HepG2 (cell line): ENCODE measurements around the gene AKAP6. TPM values are rescaled to one million over a fixed set of nuclear protein-coding genes. Genes with fewer than 3 reads are reported as not detected.
A peak's percentile ranks its signal among the peaks of the same experiment; 100 is the strongest.

ENCODE experiments used
- ATAC-seq: fragments of 200-7000 bp; cut with Tn5 transposase; 3 replicates; pipeline ENCODE4 v1.9.1; 2020; ENCODE audit warnings: mild to moderate bottlenecking, moderate library complexity
- BruUV-seq: library from RNA; stranded (reverse); fragments of 400-500 nt; replicated peaks from 2 replicates; lab custom pipeline; 2021; lab: Mats Ljungman, UMichigan
- CTCF ChIA-PET: fragments of 300-600 bp; formaldehyde crosslinking; extraction: SDS; loops from one replicate; lab custom pipeline; 2021; ENCODE audit warnings: low total read pairs, inconsistent platforms, low intra/inter-chr PET ratio; lab: Yijun Ruan, JAX
- POLR2A ChIA-PET: fragments of 350-600 bp; sonication (Branson Sonifier 250); formaldehyde crosslinking; loops from one replicate; lab custom pipeline; 2020; ENCODE audit warnings: antibody characterized with exemption, inconsistent platforms; lab: Yijun Ruan, JAX
- DNase-seq: peaks from one replicate; pipeline ENCODE4 v3.0.0-alpha.2; 2015; ENCODE audit warnings: low spot score
- FAIRE-seq: peaks from 3 replicates; lab custom pipeline; 2011; peaks lifted over from hg19 to GRCh38; lab: Jason Lieb, UNC
- H2AFZ ChIP-seq: one replicate; pipeline ENCODE4 v1.6.1; 2011; ENCODE audit warnings: low read length, inconsistent platforms
- H3K27ac ChIP-seq: fragments of 300-600 bp; 3 replicates; pipeline ENCODE4 v1.8.0; 2011; ENCODE audit warnings: mixed run types, mild to moderate bottlenecking, mixed read lengths, low read length, inconsistent platforms; ENCODE audit not compliant: insufficient read depth; ENCODE audit errors: extremely low read length
- H3K27me3 ChIP-seq, 2 experiments: fragments of 200-600 bp in 1 of 2; 2 replicates in 1 of 2; 3 replicates in 1 of 2; pipeline versions ENCODE4 v1.6.0 to v1.8.0; 2011; ENCODE audit warnings: low read length in 2 of 2, mild to moderate bottlenecking in 2 of 2, moderate library complexity in 2 of 2, inconsistent platforms in 1 of 2; ENCODE audit not compliant: insufficient read depth in 2 of 2, control insufficient read depth in 1 of 2
- H3K36me3 ChIP-seq, 2 experiments: fragments of 200-600 bp in 1 of 2; replicated peaks in 1 of 2; 2 replicates in 1 of 2; 3 replicates in 1 of 2; pipeline versions ENCODE4 v1.5.1 to v1.8.0; 2011; ENCODE audit warnings: low read length in 2 of 2, inconsistent platforms in 1 of 2; ENCODE audit not compliant: insufficient read depth in 2 of 2, control insufficient read depth in 1 of 2
- H3K4me1 ChIP-seq: 2 replicates; pipeline ENCODE4 v1.5.1; 2012; ENCODE audit warnings: low read length, inconsistent platforms; ENCODE audit not compliant: insufficient read depth
- H3K4me2 ChIP-seq: 2 replicates; pipeline ENCODE4 v1.6.0; 2011; ENCODE audit warnings: low read depth, low read length, inconsistent platforms
- H3K4me3 ChIP-seq, 3 experiments: fragments of 200-600 bp in 1 of 3; sonication (generic), shearing (Covaris generic) in 1 of 3; replicated peaks in 1 of 3; 2 replicates each; pipeline ENCODE4 v1.5.1; 2011 to 2016; ENCODE audit warnings: low read length in 3 of 3, inconsistent platforms in 2 of 3, low read depth in 2 of 3, mild to moderate bottlenecking in 2 of 3, control low read depth in 1 of 3, mixed read lengths in 1 of 3; ENCODE audit not compliant: insufficient read depth in 1 of 3
- H3K79me2 ChIP-seq: one replicate; pipeline ENCODE4 v1.6.1; 2011; ENCODE audit warnings: low read length, inconsistent platforms; ENCODE audit not compliant: insufficient read depth
- H3K9ac ChIP-seq: 2 replicates; pipeline ENCODE4 v1.6.0; 2011; ENCODE audit warnings: mild to moderate bottlenecking, low read depth, low read length, inconsistent platforms; ENCODE audit not compliant: insufficient read depth
- H3K9me3 ChIP-seq: 2 replicates; pipeline ENCODE4 v1.5.1; 2012; ENCODE audit warnings: mild to moderate bottlenecking, low read length
- H4K20me1 ChIP-seq: 2 replicates; pipeline ENCODE4 v1.6.0; 2011; ENCODE audit warnings: inconsistent platforms, mild to moderate bottlenecking, low read length, moderate library complexity; ENCODE audit not compliant: insufficient read depth
- FOXO4 ChIP-seq: sonication (generic); formaldehyde crosslinking; conservative IDR thresholded peaks from 2 replicates; pipeline ENCODE4 v1.8.1; 2023; ENCODE audit warnings: missing genetic modification reagents
- PRDM15 ChIP-seq: sonication (generic); formaldehyde crosslinking; IDR thresholded peaks from 2 replicates; pipeline ENCODE4 v1.4.0; 2020; ENCODE audit warnings: missing genetic modification reagents
- REST ChIP-seq, 2 experiments: IDR thresholded peaks; 2 replicates each; pipeline ENCODE4 v1.6.1; 2011 to 2012; ENCODE audit warnings: low read length in 2 of 2, borderline replicate concordance in 1 of 2, low read depth in 1 of 2, mild to moderate bottlenecking in 1 of 2, moderate library complexity in 1 of 2
- SATB2 ChIP-seq: sonication (generic); formaldehyde crosslinking; IDR thresholded peaks from 2 replicates; pipeline ENCODE4 v1.5.0; 2020; ENCODE audit warnings: missing genetic modification reagents
- WGBS: methylation state at CpG from one replicate; pipeline ENCODE4 v1.1.6; 2017; ENCODE audit warnings: low lambda C conversion rate; 5-methylcytosine and 5-hydroxymethylcytosine counted together
- in situ Hi-C: cut with HindIII; loops from 2 replicates; pipeline ENCODE4 v1.10.0; 2017; ENCODE audit warnings: low pct_unique_long_range_greater_than_20kb; ENCODE audit not compliant: extremely low pct_ligation_motif_present
- intact Hi-C: fragments of 100-400 bp; cut with micrococcal nuclease; formaldehyde crosslinking; loops from one replicate; pipeline ENCODE4 v1.10.0; 2022; ENCODE audit not compliant: unreplicated experiment
- polyA plus RNA-seq, 8 experiments: library from polyadenylated mRNA; depleted of rRNA in 3 of 8; stranded (reverse) in 7 of 8; unstranded in 1 of 8; fragments of >200 nt; fragmentation: Illumina TruSeq in 4 of 8; extraction: Trizol in 4 of 8; gene quantifications; 2 replicates each; pipeline versions ENCODE4 v1.2.1 to v1.2.3, GENCODE V29; 2011 to 2016; ENCODE audit warnings: low read depth in 4 of 8, missing spikeins in 1 of 8, mixed read lengths in 1 of 8; ENCODE audit not compliant: insufficient read depth in 1 of 8
- total RNA-seq, 5 experiments: library from RNA; depleted of rRNA; stranded (reverse); fragments of >200 nt; fragmentation: Illumina TruSeq; extraction: Trizol; gene quantifications; 2 replicates each; pipeline ENCODE4 v1.2.3, GENCODE V29; 2016; ENCODE audit warnings: low read depth in 1 of 5

Gene AKAP6
- total and polyA plus RNA-seq, 2 of the 13 experiments (the other 11 are each of a cell fraction or from before 2014, with no cell fraction given) = 1.4 TPM

GRCh38 chr14:32702562-32702961 lies 373.5 kb downstream of the AKAP6 start:
- 22% methylated on average over 8 of the region's 8 CpGs for WGBS
- H3K9ac ChIP-seq = no peak overlapping the region
- H3K27me3 ChIP-seq = no peaks in the 10 kb centered on the region
- BruUV-seq = no TSS peak
- H3K4me1 ChIP-seq = no peaks in the 10 kb centered on the region
- TF ChIP-seq FOXO4 (CRISPR knock-in tag) (no peak), SATB2 (CRISPR knock-in tag) (no peak), PRDM15 (no peak), REST (IDR thresholded peaks at IDR 0.05; ENCODE audit: borderline replicate concordance in 1 of 2, low read depth in 1 of 2, low read length in 2 of 2) (no peak)
- ATAC-seq (peak; percentile 57), FAIRE-seq (no peak), DNase-seq (no peak)
- H3K79me2 ChIP-seq = no peaks in the 10 kb centered on the region
- H2AFZ ChIP-seq = no peak overlapping the region
- H3K9me3 ChIP-seq = no peaks in the 10 kb centered on the region
- in situ Hi-C loops (loop anchor here (25.0 kb wide), 1 partner anchor 1610 kb away; no protein-coding TSS in a partner anchor), intact Hi-C loops (no loop called here)
- no peak overlapping the region for H3K27ac ChIP-seq
- POLR2A ChIA-PET = no interaction called here
- no peak overlapping the region for H3K4me2 ChIP-seq
- H3K4me3 ChIP-seq = no peak overlapping the region
- CTCF ChIA-PET = no interaction called here
- no peaks in the 10 kb centered on the region for H4K20me1 ChIP-seq
- H3K36me3 ChIP-seq = no peaks in the 10 kb centered on the region
